ENCODE measurements around the gene AATF.

The AATF gene

DNA sequence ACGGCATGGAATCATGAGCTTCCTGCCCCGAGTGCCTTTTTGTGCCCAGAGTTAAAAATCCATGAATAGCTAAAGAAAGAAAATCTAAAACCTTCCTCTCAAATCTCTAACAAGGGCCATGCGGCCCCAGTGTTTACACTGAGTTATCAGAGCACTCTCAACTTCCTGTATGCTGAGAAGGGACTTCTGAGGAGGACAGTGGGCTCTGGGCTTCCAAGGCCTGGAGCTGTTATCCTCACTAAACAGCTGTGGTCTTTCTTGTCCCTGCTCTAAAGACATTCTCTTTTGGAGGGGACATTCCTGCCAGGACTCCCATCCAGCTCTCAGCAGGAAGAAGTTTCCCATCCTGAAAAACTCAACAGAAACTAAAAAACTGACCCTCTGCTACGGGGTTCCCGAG is 135.6 kb downstream of the AATF start:
- peak in 2 of 3 donors; percentile 29 to 44 for DNase-seq
- whole genome bisulfite sequencing (ENCODE audit: insufficient coverage) = 76% methylated on average over 5 of the region's 5 CpGs

DNA sequence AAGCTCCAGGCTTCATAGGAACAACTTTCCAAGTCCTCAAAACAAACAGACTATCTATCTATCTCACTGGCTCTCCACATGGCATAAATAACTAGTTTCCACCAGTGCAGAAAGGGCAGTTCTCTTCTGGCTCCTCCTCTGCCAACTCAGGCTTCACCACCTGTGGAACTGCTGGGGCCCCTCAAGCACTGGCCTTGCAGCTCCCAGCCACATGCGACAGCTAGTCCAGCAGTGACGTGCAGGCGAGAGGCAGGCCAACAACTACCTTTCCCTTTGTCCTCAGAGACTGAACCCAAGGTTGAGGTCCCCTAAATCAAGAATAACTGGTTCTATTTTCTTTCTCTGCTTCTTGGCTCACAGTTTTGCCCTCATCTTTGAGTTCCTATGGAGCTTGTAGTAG is 137.6 kb downstream of the AATF start:
- peaks cover 11 to 63% (median 19%) of the 10 kb centered on the region in 4 experiments for H3K36me3 ChIP-seq (ENCODE audit: control insufficient read depth in 4 of 4, insufficient read depth in 4 of 4, low read length in 3 of 4)
- CTCF ChIA-PET = interaction anchor here (1.5 kb wide), 1 partner anchor 19 kb away, joined by 3 read pairs; no protein-coding TSS in a partner anchor
- 88% methylated on average over 3 of the region's 3 CpGs for WGBS (ENCODE audit: insufficient coverage)
- H3K27me3 ChIP-seq (replicated peaks in 2 of 5; ENCODE audit: control insufficient read depth in 4 of 5, insufficient read depth in 5 of 5, low read length in 4 of 5) = no peaks in the 10 kb centered on the region
- no peak overlapping the region for H3K4me3 ChIP-seq (ENCODE audit: control insufficient read depth in 1 of 7, extremely low read depth in 1 of 7, insufficient read depth in 4 of 7, low read depth in 2 of 7, low read length in 6 of 7)
- POLR2A ChIA-PET = no interaction called here
- no peak for DNase-seq
- no peak overlapping the region for H3K27ac ChIP-seq (ENCODE audit: insufficient read depth in 1 of 2, low read depth in 1 of 2, low read length in 2 of 2, poor library complexity in 1 of 2, severe bottlenecking in 2 of 2)
- H3K9me3 ChIP-seq (ENCODE audit: control extremely low read depth in 1 of 5, control insufficient read depth in 4 of 5, insufficient read depth in 2 of 5, low read depth in 1 of 5, low read length in 4 of 5) = no peaks in the 10 kb centered on the region
- H3K4me1 ChIP-seq (ENCODE audit: control extremely low read depth in 1 of 4, control insufficient read depth in 4 of 4, insufficient read depth in 4 of 4, low read length in 3 of 4) = peaks cover 19 to 53% (median 37%) of the 10 kb centered on the region in 4 experiments

More for the DNA sequence above, 135.6 kb downstream of the AATF start:
- Histone ChIP-seq H3K27me3 (replicated peaks in 2 of 5; ENCODE audit: control insufficient read depth in 4 of 5, insufficient read depth in 5 of 5, low read length in 4 of 5) (no peaks in the 10 kb centered on the region), H3K36me3 (ENCODE audit: control insufficient read depth in 4 of 4, insufficient read depth in 4 of 4, low read length in 3 of 4) (peaks cover 11 to 55% (median 19%) of the 10 kb centered on the region in 4 experiments), H3K4me3 (ENCODE audit: control insufficient read depth in 1 of 7, extremely low read depth in 1 of 7, insufficient read depth in 4 of 7, low read depth in 2 of 7, low read length in 6 of 7) (no peak overlapping the region), H3K4me1 (ENCODE audit: control extremely low read depth in 1 of 4, control insufficient read depth in 4 of 4, insufficient read depth in 4 of 4, low read length in 3 of 4) (peaks cover 9 to 38% (median 22%) of the 10 kb centered on the region in 4 experiments), H3K9me3 (ENCODE audit: control extremely low read depth in 1 of 5, control insufficient read depth in 4 of 5, insufficient read depth in 2 of 5, low read depth in 1 of 5, low read length in 4 of 5) (peaks cover 0 to under 1% (median 0%) of the 10 kb centered on the region in 5 experiments), H3K27ac (ENCODE audit: insufficient read depth in 1 of 2, low read depth in 1 of 2, low read length in 2 of 2, poor library complexity in 1 of 2, severe bottlenecking in 2 of 2) (no peak overlapping the region)
- ChIA-PET CTCF (interaction anchor here (0.8 kb wide), 1 partner anchor 37 kb away, joined by 3 read pairs; no protein-coding TSS in a partner anchor), POLR2A (interaction anchor here (0.6 kb wide), 1 partner anchor 130 kb away, joined by 3 read pairs; no protein-coding TSS in a partner anchor)

DNA sequence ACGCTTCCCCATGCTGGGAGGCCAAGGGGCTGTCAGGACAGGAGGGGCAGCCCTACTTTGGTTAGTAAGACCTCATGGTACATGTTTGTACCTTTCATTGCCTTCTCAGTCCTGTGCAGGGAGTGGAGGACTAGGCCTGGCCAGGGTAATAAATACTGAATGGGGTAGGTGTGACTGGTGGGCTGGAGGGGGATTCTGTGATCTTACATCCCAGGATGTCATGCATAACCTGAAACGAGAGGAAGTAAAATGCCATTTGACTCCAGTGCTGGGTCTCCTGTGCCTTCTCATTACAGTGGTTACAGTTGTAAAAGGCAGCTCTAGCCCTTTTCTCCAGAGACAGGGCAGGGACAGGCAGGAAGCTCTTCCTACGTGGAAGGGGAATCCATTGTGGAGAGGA is 138.2 kb downstream of the AATF start:
- no peaks in the 10 kb centered on the region for H3K27me3 ChIP-seq (replicated peaks in 2 of 5; ENCODE audit: control insufficient read depth in 4 of 5, insufficient read depth in 5 of 5, low read length in 4 of 5)
- H3K27ac ChIP-seq (ENCODE audit: insufficient read depth in 1 of 2, low read depth in 1 of 2, low read length in 2 of 2, poor library complexity in 1 of 2, severe bottlenecking in 2 of 2) = no peak overlapping the region
- H3K4me3 ChIP-seq (ENCODE audit: control insufficient read depth in 1 of 7, extremely low read depth in 1 of 7, insufficient read depth in 4 of 7, low read depth in 2 of 7, low read length in 6 of 7) = no peak overlapping the region
- no peak for DNase-seq
- peaks cover 11 to 69% (median 19%) of the 10 kb centered on the region in 4 experiments for H3K36me3 ChIP-seq (ENCODE audit: control insufficient read depth in 4 of 4, insufficient read depth in 4 of 4, low read length in 3 of 4)
- ChIA-PET POLR2A (no interaction called here), CTCF (interaction anchor here (0.7 kb wide), 1 partner anchor 39 kb away, joined by 5 read pairs; no protein-coding TSS in a partner anchor)
- H3K4me1 ChIP-seq (ENCODE audit: control extremely low read depth in 1 of 4, control insufficient read depth in 4 of 4, insufficient read depth in 4 of 4, low read length in 3 of 4) = peaks cover 19 to 51% (median 35%) of the 10 kb centered on the region in 4 experiments
- 100% methylated on average over 2 of the region's 3 CpGs for WGBS (ENCODE audit: insufficient coverage)
- H3K9me3 ChIP-seq (ENCODE audit: control extremely low read depth in 1 of 5, control insufficient read depth in 4 of 5, insufficient read depth in 2 of 5, low read depth in 1 of 5, low read length in 4 of 5) = no peaks in the 10 kb centered on the region

DNA sequence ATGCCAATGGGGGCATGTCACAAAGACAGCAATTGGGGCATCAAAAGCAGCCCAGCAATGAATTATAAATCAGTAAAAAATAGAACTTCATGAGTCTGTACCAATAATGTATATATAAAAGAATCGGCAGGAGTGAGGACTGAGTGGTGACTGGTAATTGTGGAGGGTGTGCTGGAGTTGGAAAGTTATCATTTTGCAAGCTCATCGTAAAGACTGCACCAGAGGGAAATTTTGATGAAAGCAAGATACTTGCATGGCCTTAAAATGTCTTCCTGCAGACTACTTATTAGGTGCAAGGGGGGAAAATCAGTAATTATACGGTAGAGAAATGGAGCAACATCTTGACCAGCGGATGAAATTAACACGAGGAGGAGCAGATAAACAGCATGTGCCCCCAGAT is 138.9 kb downstream of the AATF start:
- peaks cover 19 to 51% (median 35%) of the 10 kb centered on the region in 4 experiments for H3K4me1 ChIP-seq (ENCODE audit: control extremely low read depth in 1 of 4, control insufficient read depth in 4 of 4, insufficient read depth in 4 of 4, low read length in 3 of 4)
- DNase-seq = no peak
- CTCF ChIA-PET = interaction anchor here (1.7 kb wide), 1 partner anchor 9 kb away, joined by 5 read pairs; no protein-coding TSS in a partner anchor

DNA sequence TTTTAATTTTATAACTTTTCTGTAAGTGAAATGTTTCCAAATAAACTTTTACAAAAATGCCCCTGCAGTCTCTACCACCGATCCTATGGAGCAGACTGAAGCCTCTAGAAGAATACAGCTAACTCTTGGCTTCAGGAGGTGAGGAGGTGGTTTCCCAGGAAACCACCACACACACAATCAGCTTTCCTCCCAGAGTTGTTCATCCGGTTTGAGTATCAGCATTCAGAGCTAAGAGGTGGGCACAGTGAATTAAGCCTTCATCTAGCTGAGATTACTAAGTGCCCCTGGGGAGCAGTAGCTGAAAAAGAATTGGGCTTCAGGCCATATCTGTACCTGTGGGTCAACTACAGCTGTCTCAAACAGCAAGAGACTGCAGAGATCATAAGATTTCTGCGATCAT is 139.7 kb downstream of the AATF start:
- Histone ChIP-seq H3K36me3 (ENCODE audit: control insufficient read depth in 4 of 4, insufficient read depth in 4 of 4, low read length in 3 of 4) (peaks cover 11 to 82% (median 22%) of the 10 kb centered on the region in 4 experiments), H3K4me1 (ENCODE audit: control extremely low read depth in 1 of 4, control insufficient read depth in 4 of 4, insufficient read depth in 4 of 4, low read length in 3 of 4) (peaks cover 19 to 46% (median 33%) of the 10 kb centered on the region in 4 experiments), H3K4me3 (ENCODE audit: control insufficient read depth in 1 of 7, extremely low read depth in 1 of 7, insufficient read depth in 4 of 7, low read depth in 2 of 7, low read length in 6 of 7) (no peak overlapping the region), H3K27me3 (replicated peaks in 2 of 5; ENCODE audit: control insufficient read depth in 4 of 5, insufficient read depth in 5 of 5, low read length in 4 of 5) (no peaks in the 10 kb centered on the region), H3K27ac (ENCODE audit: insufficient read depth in 1 of 2, low read depth in 1 of 2, low read length in 2 of 2, poor library complexity in 1 of 2, severe bottlenecking in 2 of 2) (no peak overlapping the region), H3K9me3 (ENCODE audit: control extremely low read depth in 1 of 5, control insufficient read depth in 4 of 5, insufficient read depth in 2 of 5, low read depth in 1 of 5, low read length in 4 of 5) (no peaks in the 10 kb centered on the region)
- ChIA-PET POLR2A (no interaction called here), CTCF (interaction anchor here (1.6 to 1.7 kb wide), 3 partner anchors 9 to 36 kb away, joined by 4 to 5 read pairs (median 4); no protein-coding TSS in a partner anchor)
- peak in 2 of 3 donors; percentile 58 to 60 for DNase-seq
- WGBS (ENCODE audit: insufficient coverage) = 100% methylated on average over 1 of the region's 3 CpGs

More for the DNA sequence above, 138.9 kb downstream of the AATF start:
- POLR2A ChIA-PET = no interaction called here
- Histone ChIP-seq H3K36me3 (ENCODE audit: control insufficient read depth in 4 of 4, insufficient read depth in 4 of 4, low read length in 3 of 4) (peaks cover 11 to 75% (median 20%) of the 10 kb centered on the region in 4 experiments), H3K27ac (ENCODE audit: insufficient read depth in 1 of 2, low read depth in 1 of 2, low read length in 2 of 2, poor library complexity in 1 of 2, severe bottlenecking in 2 of 2) (no peak overlapping the region), H3K4me3 (ENCODE audit: control insufficient read depth in 1 of 7, extremely low read depth in 1 of 7, insufficient read depth in 4 of 7, low read depth in 2 of 7, low read length in 6 of 7) (no peak overlapping the region), H3K27me3 (replicated peaks in 2 of 5; ENCODE audit: control insufficient read depth in 4 of 5, insufficient read depth in 5 of 5, low read length in 4 of 5) (no peaks in the 10 kb centered on the region), H3K9me3 (ENCODE audit: control extremely low read depth in 1 of 5, control insufficient read depth in 4 of 5, insufficient read depth in 2 of 5, low read depth in 1 of 5, low read length in 4 of 5) (no peaks in the 10 kb centered on the region)
- 98% methylated on average over 4 of the region's 5 CpGs for WGBS (ENCODE audit: insufficient coverage)

DNA sequence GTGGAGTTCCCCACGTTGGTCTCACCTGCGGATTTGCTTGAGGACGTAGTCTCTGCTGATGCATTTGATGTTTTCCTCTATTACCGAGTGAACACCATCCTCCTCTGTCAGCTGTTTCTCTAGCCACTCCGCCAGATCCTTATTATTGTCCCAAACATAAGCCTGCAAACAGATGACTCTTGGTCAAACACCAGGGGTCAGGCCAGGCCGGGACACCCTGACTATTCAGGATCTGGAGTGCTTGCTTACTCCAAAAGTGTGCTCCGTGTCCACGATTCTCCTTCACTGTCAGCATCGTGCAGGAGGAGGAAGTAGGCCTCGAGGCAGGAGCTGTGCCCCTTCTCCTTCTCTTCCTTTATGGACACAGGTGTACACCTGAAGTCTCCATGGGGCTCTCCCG is 140.2 kb downstream of the AATF start:
- H3K9me3 ChIP-seq (ENCODE audit: control extremely low read depth in 1 of 5, control insufficient read depth in 4 of 5, insufficient read depth in 2 of 5, low read depth in 1 of 5, low read length in 4 of 5) = no peaks in the 10 kb centered on the region
- no peaks in the 10 kb centered on the region for H3K27me3 ChIP-seq (replicated peaks in 2 of 5; ENCODE audit: control insufficient read depth in 4 of 5, insufficient read depth in 5 of 5, low read length in 4 of 5)
- 70% methylated on average over 11 of the region's 11 CpGs for WGBS (ENCODE audit: insufficient coverage)
- peaks cover 19 to 44% (median 33%) of the 10 kb centered on the region in 4 experiments for H3K4me1 ChIP-seq (ENCODE audit: control extremely low read depth in 1 of 4, control insufficient read depth in 4 of 4, insufficient read depth in 4 of 4, low read length in 3 of 4)
- H3K4me3 ChIP-seq (ENCODE audit: control insufficient read depth in 1 of 7, extremely low read depth in 1 of 7, insufficient read depth in 4 of 7, low read depth in 2 of 7, low read length in 6 of 7) = no peak overlapping the region
- H3K27ac ChIP-seq (ENCODE audit: insufficient read depth in 1 of 2, low read depth in 1 of 2, low read length in 2 of 2, poor library complexity in 1 of 2, severe bottlenecking in 2 of 2) = no peak overlapping the region
- ChIA-PET POLR2A (no interaction called here), CTCF (interaction anchor here (1.6 to 2.2 kb wide), 4 partner anchors 7 to 35 kb away, joined by 4 to 8 read pairs (median 4); no protein-coding TSS in a partner anchor)
- DNase-seq = no peak
- peaks cover 12 to 85% (median 22%) of the 10 kb centered on the region in 4 experiments for H3K36me3 ChIP-seq (ENCODE audit: control insufficient read depth in 4 of 4, insufficient read depth in 4 of 4, low read length in 3 of 4)

DNA sequence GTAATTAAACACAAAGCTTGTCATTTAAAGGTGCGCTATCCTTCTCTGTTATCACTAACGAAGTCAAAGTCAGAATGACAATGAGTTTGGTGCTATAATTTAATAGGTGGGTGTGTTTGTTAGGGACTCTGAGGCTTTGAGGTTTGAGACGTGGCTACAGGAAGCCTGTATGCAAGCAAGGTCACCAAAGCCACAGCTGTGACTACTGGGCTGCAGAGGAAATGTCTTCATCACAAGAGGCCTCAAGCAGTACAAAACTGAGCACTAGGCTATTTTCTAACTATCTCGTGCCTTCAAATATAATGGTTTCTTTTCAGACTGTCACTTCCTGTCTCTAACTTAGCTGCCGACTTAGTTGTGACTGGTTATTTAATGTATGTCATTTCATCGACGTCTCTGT is 141.2 kb downstream of the AATF start:
- H3K9me3 ChIP-seq (ENCODE audit: control extremely low read depth in 1 of 5, control insufficient read depth in 4 of 5, insufficient read depth in 2 of 5, low read depth in 1 of 5, low read length in 4 of 5) = no peaks in the 10 kb centered on the region
- CTCF ChIA-PET = interaction anchor here (1.6 to 2.2 kb wide), 3 partner anchors 8 to 34 kb away, joined by 4 to 8 read pairs (median 4); no protein-coding TSS in a partner anchor
- no peaks in the 10 kb centered on the region for H3K27me3 ChIP-seq (replicated peaks in 2 of 5; ENCODE audit: control insufficient read depth in 4 of 5, insufficient read depth in 5 of 5, low read length in 4 of 5)
- H3K4me3 ChIP-seq (ENCODE audit: control insufficient read depth in 1 of 7, extremely low read depth in 1 of 7, insufficient read depth in 4 of 7, low read depth in 2 of 7, low read length in 6 of 7) = peak overlapping the region in 2 of 7 experiments; percentile 12 to 50
- peaks cover 13 to 88% (median 27%) of the 10 kb centered on the region in 4 experiments for H3K36me3 ChIP-seq (ENCODE audit: control insufficient read depth in 4 of 4, insufficient read depth in 4 of 4, low read length in 3 of 4)
- 6% methylated on average over 3 of the region's 7 CpGs for WGBS (ENCODE audit: insufficient coverage)
- peak; percentile 83 to 98 (median 97) for DNase-seq
- POLR2A ChIA-PET = interaction anchor here (0.6 kb wide), 1 partner anchor 553 kb away, joined by 4 read pairs; no protein-coding TSS in a partner anchor
- H3K27ac ChIP-seq (ENCODE audit: insufficient read depth in 1 of 2, low read depth in 1 of 2, low read length in 2 of 2, poor library complexity in 1 of 2, severe bottlenecking in 2 of 2) = peak overlapping the region; percentile 51 to 86
- H3K4me1 ChIP-seq (ENCODE audit: control extremely low read depth in 1 of 4, control insufficient read depth in 4 of 4, insufficient read depth in 4 of 4, low read length in 3 of 4) = peaks cover 15 to 38% (median 30%) of the 10 kb centered on the region in 4 experiments

Data from common myeloid progenitor, CD34-positive (primary cell).